Nucleus accumbens (tissue), 56 donors: ENCODE results near the gene IGF2.

Experiments used
- DNase-seq, 56 donors: peaks; one replicate each; lab custom pipeline; 2025; lab: John Stamatoyannopoulos, UW

IGF2 gene

GRCh38 chr11:2095542-2095941 is 43.6 kb downstream of the IGF2 start:
- DNase-seq = no peak

- DNase-seq = no peak
These were observed 44.0 kb downstream of the IGF2 start for GRCh38 chr11:2095198-2095520.

- DNase-seq = no peak
These were observed 44.6 kb downstream of the IGF2 start for GRCh38 chr11:2094354-2095197.

- DNase-seq = no peak
These were observed 45.4 kb downstream of the IGF2 start for GRCh38 chr11:2093575-2094353.

- peak in 11 of 56 donors; percentile 4 to 58 (median 35) for DNase-seq
These were observed 46.2 kb downstream of the IGF2 start for GRCh38 chr11:2092956-2093412.

GRCh38 chr11:2092464-2092910 is 46.7 kb downstream of the IGF2 start:
- DNase-seq = no peak

- no peak for DNase-seq
These were observed 47.3 kb downstream of the IGF2 start for GRCh38 chr11:2091786-2092463.

- no peak for DNase-seq
These were observed 48.0 kb downstream of the IGF2 start for GRCh38 chr11:2091112-2091746.

GRCh38 chr11:2090172-2091111 is 48.7 kb downstream of the IGF2 start:
- no peak for DNase-seq

GRCh38 chr11:2089536-2090165 is 49.5 kb downstream of the IGF2 start:
- DNase-seq = no peak

- DNase-seq = no peak
These were observed 50.2 kb downstream of the IGF2 start for GRCh38 chr11:2088746-2089535.

- no peak for DNase-seq
These were observed 50.9 kb downstream of the IGF2 start for GRCh38 chr11:2088284-2088683.

- DNase-seq = no peak
These were observed 52.7 kb downstream of the IGF2 start for GRCh38 chr11:2086239-2087040.

- no peak for DNase-seq
These were observed 53.7 kb downstream of the IGF2 start for GRCh38 chr11:2085251-2086066.

- DNase-seq = no peak
These were observed 54.5 kb downstream of the IGF2 start for GRCh38 chr11:2084721-2085120.
